Kidney tubule cell (primary cell): ENCODE measurements around the gene NECTIN4.

Source experiments
- DNase-seq: peaks from one replicate; pipeline ENCODE4 v3.0.0-alpha.2; 2018; ENCODE audit warnings: low spot score

NECTIN4 gene

DNA sequence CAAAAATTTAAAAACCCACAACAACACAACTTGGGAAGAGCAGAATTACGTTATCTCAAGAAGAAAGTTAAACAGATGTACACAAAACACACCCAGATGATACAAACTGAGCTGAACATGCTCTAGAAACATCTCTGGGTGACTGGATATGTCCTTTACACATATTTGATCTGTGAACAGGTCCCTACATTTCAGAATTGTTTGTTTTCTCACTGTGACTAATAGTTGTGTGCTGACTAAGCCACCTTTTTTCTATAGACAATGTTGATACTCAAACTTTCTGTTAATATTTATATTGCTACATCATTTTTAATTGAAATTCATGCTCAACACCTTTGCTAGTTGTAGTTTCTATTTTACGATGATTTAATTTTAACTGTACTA lies 67.4 kb downstream of the NECTIN4 start:
- peak; percentile 66 for DNase-seq

DNA sequence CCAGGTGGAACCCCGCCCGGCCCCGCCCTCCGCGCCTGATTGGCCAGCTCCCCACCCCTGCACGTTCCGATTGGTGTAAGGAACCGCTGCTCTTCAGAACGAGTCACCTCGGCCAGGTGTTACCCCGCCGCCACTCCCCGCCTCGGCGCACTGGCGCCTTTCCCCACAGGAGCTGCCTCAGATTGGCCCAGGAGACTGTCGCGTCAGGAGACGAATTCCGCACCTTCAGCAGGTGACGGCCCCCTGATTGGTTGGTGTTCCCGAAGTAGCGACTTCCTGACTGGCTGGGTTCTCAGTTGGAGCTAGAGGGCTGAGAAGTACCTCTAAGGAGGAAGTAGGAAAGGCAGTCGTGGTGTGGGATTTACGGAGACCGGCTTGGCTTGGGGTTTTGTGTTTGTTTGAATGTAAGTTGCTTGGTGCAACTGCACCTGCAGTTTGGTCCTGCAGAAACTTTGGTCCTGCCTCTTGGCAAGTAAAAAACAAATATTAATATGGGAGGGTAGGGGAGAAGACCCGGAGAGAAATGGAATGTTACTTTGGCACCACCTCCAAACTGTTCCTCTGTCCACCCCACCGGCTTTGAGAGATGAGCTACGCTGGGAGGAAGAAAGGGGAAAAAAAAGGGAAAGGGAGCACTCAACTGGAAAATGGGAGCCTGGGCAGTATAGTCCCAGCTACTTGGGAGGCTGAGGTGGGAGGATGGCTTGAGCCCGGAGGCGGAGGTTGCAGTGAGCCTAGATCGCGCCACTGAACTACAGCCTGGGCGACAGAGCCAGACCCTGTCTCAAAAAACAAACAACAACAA lies 68.0 kb downstream of the NECTIN4 start:
- DNase-seq, result peak; percentile 99
